Ovary (tissue), 9 donors: ENCODE data around the gene ARFGAP1. TPM values are rescaled to one million over a fixed set of nuclear protein-coding genes. Genes with fewer than 3 reads are reported as not detected.

Experiments
- DNase-seq, 5 donors: peaks; one replicate each; pipeline ENCODE4 v3.0.0-alpha.2; 2019 to 2020
- H3K27ac ChIP-seq, 2 donors: fragments of 200-600 bp; one replicate each; pipeline versions ENCODE4 v1.5.1 to v1.8.0; 2019 to 2022
- H3K27me3 ChIP-seq: fragments of 200-600 bp; one replicate; pipeline ENCODE4 v1.8.0; 2022
- H3K36me3 ChIP-seq: fragments of 200-600 bp; sonication (generic); one replicate; pipeline ENCODE4 v1.5.1; 2019
- H3K4me1 ChIP-seq: one replicate; pipeline ENCODE4 v1.8.1; 2013; ENCODE audit warnings: mild to moderate bottlenecking, moderate library complexity; ENCODE audit not compliant: insufficient read depth
- H3K4me3 ChIP-seq: fragments of 200-600 bp; sonication (generic); one replicate; pipeline ENCODE4 v1.5.1; 2017
- H3K9me3 ChIP-seq, 2 donors: fragments of 200-600 bp in 1 of 2; sonication (generic) in 1 of 2; one replicate each; pipeline versions ENCODE4 v1.5.1 to v1.8.1; 2013 to 2019; ENCODE audit warnings: mild to moderate bottlenecking in 1 of 2, moderate library complexity in 1 of 2
- CTCF ChIP-seq, 3 donors: fragments of 450-650 bp in 2 of 3; fragments of 200-600 bp in 1 of 3; IDR thresholded peaks; one replicate each; pipeline versions ENCODE4 v1.5.1 to v1.8.0; 2016 to 2022; ENCODE audit warnings: antibody characterized with exemption in 3 of 3, mild to moderate bottlenecking in 1 of 3
- EP300 ChIP-seq: sonication (generic); formaldehyde crosslinking; IDR thresholded peaks from one replicate; pipeline ENCODE4 v1.6.1; 2017; ENCODE audit warnings: antibody characterized with exemption
- POLR2A ChIP-seq: fragments of 450-650 bp; IDR thresholded peaks from one replicate; pipeline ENCODE4 v1.6.1; 2017; ENCODE audit warnings: antibody characterized with exemption, mild to moderate bottlenecking, moderate library complexity
- WGBS, 3 donors: extraction: QIAGEN DNeasy Blood & Tissue Kit in 1 of 3; methylation state at CpG; one replicate each; pipeline versions ENCODE4 v1.1.5 to v1.1.7; 2013 to 2017; 5-methylcytosine and 5-hydroxymethylcytosine counted together
- intact Hi-C, 4 donors: fragments of 100-400 bp; cut with DNase I; formaldehyde crosslinking; loops; one replicate each; pipeline versions ENCODE4 v1.11.0 to v1.15.1; 2022 to 2023
- polyA plus RNA-seq, 2 donors: library from polyadenylated mRNA; stranded (reverse); fragments of 200-250 nt in 1 of 2; fragments of 350-450 nt in 1 of 2; fragmentation: Illumina TruSeq in 1 of 2; extraction: RNeasy Lipid Tissue Mini Kit (QIAGEN cat#74804) in 1 of 2; gene quantifications; one replicate each; pipeline ENCODE4 v1.2.3, GENCODE V29; 2013 to 2014
- total RNA-seq, 7 donors: library from RNA; depleted of rRNA in 2 of 7; stranded (reverse); fragments of >200 nt in 2 of 7; fragmentation: NEBNext Ultra II Directional in 3 of 7; extraction: Animal tissue kit (Norgen Biotek cat#: 25700) in 3 of 7; gene quantifications; one replicate each; pipeline versions ENCODE4 v1.1.0 to v1.2.4, GENCODE V29; 2016 to 2023
- donor health status: DM: no; HTN: no; CAD: no; lungs with moderate emphysema.
- donor health status: DM: no; HTN: no; CAD: no.
- donor health status: Bipolar disorder and iron deficiency.
- donor health status: DM: yes; HTN: yes; CAD: no.
- donor health status: DM: no; HTN: no; CAD: no.
- donor health status: DM: yes; HTN: yes; CAD: no.

ARFGAP1 gene
- total and polyA plus RNA-seq, 9 donors, result 18.9 to 80.2 (median 68.7) TPM

GRCh38 chr20:63254606-63255384 lies 17.8 kb upstream of the ARFGAP1 start:
- DNase-seq, result no peak

GRCh38 chr20:63255931-63256704 lies 16.5 kb upstream of the ARFGAP1 start:
- intact Hi-C loops, result no loop called here
- Histone ChIP-seq H3K4me1 (no peaks in the 10 kb centered on the region), H3K9me3 (no peaks in the 10 kb centered on the region), H3K27me3 (no peaks in the 10 kb centered on the region), H3K36me3 (no peaks in the 10 kb centered on the region), H3K27ac (no peak overlapping the region), H3K4me3 (no peak overlapping the region)
- TF ChIP-seq CTCF (IDR thresholded peaks at IDR 0.05) (no peak), POLR2A (no peak), EP300 (no peak)
- 65 to 70% (median 69%) methylated on average over 31 of the region's 31 CpGs for WGBS, 3 donors
- DNase-seq, result no peak

More at GRCh38 chr20:63254606-63255384, 17.8 kb upstream of the ARFGAP1 start:
- TF ChIP-seq EP300 (no peak), CTCF (IDR thresholded peaks at IDR 0.05) (no peak), POLR2A (no peak)
- H3K4me3 ChIP-seq, result no peak overlapping the region
- no peaks in the 10 kb centered on the region for H3K27me3 ChIP-seq
- no peaks in the 10 kb centered on the region for H3K9me3 ChIP-seq
- intact Hi-C loops, result no loop called here
- 7 to 20% (median 18%) methylated on average over 20 to 56 of the region's 56 CpGs for WGBS, 3 donors
- no peaks in the 10 kb centered on the region for H3K4me1 ChIP-seq
- H3K36me3 ChIP-seq, result no peaks in the 10 kb centered on the region
- no peak overlapping the region for H3K27ac ChIP-seq

- no peak overlapping the region for H3K4me3 ChIP-seq
- intact Hi-C loops, result no loop called here
- no peak for DNase-seq
- H3K4me1 ChIP-seq, result no peaks in the 10 kb centered on the region
- H3K36me3 ChIP-seq, result no peaks in the 10 kb centered on the region
- no peak overlapping the region for H3K27ac ChIP-seq
- no peaks in the 10 kb centered on the region for H3K27me3 ChIP-seq
- WGBS, 3 donors, result 89 to 95% (median 92%) methylated on average over 4 of the region's 4 CpGs
- TF ChIP-seq EP300 (no peak), CTCF (IDR thresholded peaks at IDR 0.05) (no peak), POLR2A (no peak)
- H3K9me3 ChIP-seq, result no peaks in the 10 kb centered on the region
Observed at GRCh38 chr20:63256954-63257353, 15.7 kb upstream of the ARFGAP1 start.

GRCh38 chr20:63257629-63258028 lies 15.0 kb upstream of the ARFGAP1 start:
- WGBS, 3 donors, result 88 to 91% (median 90%) methylated on average over 13 of the region's 13 CpGs
- TF ChIP-seq CTCF (IDR thresholded peaks at IDR 0.05) (no peak), EP300 (no peak), POLR2A (no peak)
- no peak overlapping the region for H3K4me3 ChIP-seq
- H3K27me3 ChIP-seq, result no peaks in the 10 kb centered on the region
- no peak for DNase-seq
- no peaks in the 10 kb centered on the region for H3K9me3 ChIP-seq
- H3K4me1 ChIP-seq, result no peaks in the 10 kb centered on the region
- H3K36me3 ChIP-seq, result no peaks in the 10 kb centered on the region
- intact Hi-C loops, result no loop called here
- no peak overlapping the region for H3K27ac ChIP-seq
